Keratinocyte (primary cell): ENCODE measurements around the gene CYTH1. TPM values are rescaled to one million over a fixed set of nuclear protein-coding genes. Genes with fewer than 3 reads are reported as not detected.

ENCODE experiments used
- DNase-seq: peaks from one replicate; pipeline ENCODE4 v3.0.0-alpha.2; 2011; ENCODE audit warnings: low read depth, missing footprints, low spot score
- FAIRE-seq: peaks from 2 replicates; lab custom pipeline; 2011; peaks lifted over from hg19 to GRCh38; lab: Jason Lieb, UNC
- H2AFZ ChIP-seq: 2 replicates; pipeline ENCODE4 v1.6.0; 2012; ENCODE audit warnings: low read length, control low read depth, inconsistent platforms; ENCODE audit not compliant: control insufficient read depth
- H3K27ac ChIP-seq: 2 replicates; pipeline ENCODE4 v1.5.1; 2011; ENCODE audit warnings: low read length; ENCODE audit not compliant: control insufficient read depth, insufficient read depth
- H3K27me3 ChIP-seq: 3 replicates; pipeline ENCODE4 v1.6.0; 2011; ENCODE audit warnings: low read length; ENCODE audit not compliant: control insufficient read depth, insufficient read depth; ENCODE audit errors: extremely low read depth
- H3K36me3 ChIP-seq, 2 experiments: 2 replicates in 1 of 2; 3 replicates in 1 of 2; pipeline ENCODE4 v1.5.1; 2011; ENCODE audit warnings: low read length in 2 of 2, mild to moderate bottlenecking in 1 of 2; ENCODE audit not compliant: control insufficient read depth in 2 of 2, insufficient read depth in 2 of 2; ENCODE audit errors: extremely low read depth in 1 of 2
- H3K4me1 ChIP-seq: 3 replicates; pipeline ENCODE4 v1.5.1; 2011; ENCODE audit warnings: low read length; ENCODE audit not compliant: control insufficient read depth, insufficient read depth; ENCODE audit errors: extremely low read depth
- H3K4me2 ChIP-seq: 3 replicates; pipeline ENCODE4 v1.6.0; 2011; ENCODE audit warnings: low read depth, low read length; ENCODE audit not compliant: control insufficient read depth, insufficient read depth; ENCODE audit errors: extremely low read depth
- H3K4me3 ChIP-seq, 3 experiments: fragments of 200-600 bp in 1 of 3; sonication (generic) in 1 of 3; 2 replicates in 2 of 3; 3 replicates in 1 of 3; pipeline ENCODE4 v1.5.1; 2011 to 2016; ENCODE audit warnings: low read length in 3 of 3, mild to moderate bottlenecking in 3 of 3, control low read depth in 2 of 3, inconsistent platforms in 1 of 3, low read depth in 1 of 3, mixed read lengths in 1 of 3, mixed run types in 1 of 3, moderate library complexity in 1 of 3; ENCODE audit not compliant: control insufficient read depth in 2 of 3, insufficient read depth in 2 of 3; ENCODE audit errors: extremely low read depth in 1 of 3
- H3K79me2 ChIP-seq: 2 replicates; pipeline ENCODE4 v1.6.0; 2012; ENCODE audit warnings: low read length; ENCODE audit not compliant: control insufficient read depth, insufficient read depth
- H3K9ac ChIP-seq: 3 replicates; pipeline ENCODE4 v1.6.0; 2011; ENCODE audit warnings: low read length; ENCODE audit not compliant: control insufficient read depth, insufficient read depth; ENCODE audit errors: extremely low read depth
- H3K9me1 ChIP-seq: 3 replicates; pipeline ENCODE4 v1.6.0; 2011; ENCODE audit warnings: low read length; ENCODE audit not compliant: control insufficient read depth, insufficient read depth; ENCODE audit errors: extremely low read depth
- H3K9me3 ChIP-seq: 2 replicates; pipeline ENCODE4 v1.5.1; 2012; ENCODE audit warnings: low read depth, low read length; ENCODE audit not compliant: control insufficient read depth
- H4K20me1 ChIP-seq: 3 replicates; pipeline ENCODE4 v1.6.0; 2011; ENCODE audit warnings: low read length; ENCODE audit not compliant: control insufficient read depth, insufficient read depth; ENCODE audit errors: extremely low read depth
- EZH2 ChIP-seq: IDR thresholded peaks from one replicate; pipeline ENCODE4 v1.6.1; 2012; ENCODE audit warnings: inconsistent platforms, mild to moderate bottlenecking, low read length, moderate library complexity
- dilution Hi-C: fragments of 300-500 bp; cut with MboI; formaldehyde crosslinking; loops from one replicate; pipeline ENCODE4 v1.7.0; 2020; ENCODE audit warnings: low sequenced_read_pairs; ENCODE audit not compliant: extremely low pct_ligation_motif_present
- polyA plus RNA-seq, 5 experiments: library from polyadenylated mRNA; depleted of rRNA in 3 of 5; stranded (reverse) in 3 of 5; stranded (forward) in 1 of 5; unstranded in 1 of 5; fragments of >200 nt; gene quantifications; 1 replicate in 1 of 5; 2 replicates in 3 of 5; 3 replicates in 1 of 5; pipeline versions ENCODE4 v1.2.1 to v1.2.3, GENCODE V29; 2011 to 2012; ENCODE audit warnings: missing spikeins in 2 of 5, low read depth in 1 of 5, low replicate concordance in 1 of 5
- TF ChIP-seq, protein P1 (sequence below), 3 experiments: IDR thresholded peaks in 1 of 3; conservative IDR thresholded peaks in 1 of 3; optimal IDR thresholded peaks in 1 of 3; 2 replicates in 2 of 3; 3 replicates in 1 of 3; pipeline versions ENCODE3 to v1.5.1; 2011; ENCODE audit warnings: low read length in 3 of 3, mild to moderate bottlenecking in 3 of 3, moderate library complexity in 2 of 3, control low read depth in 1 of 3, inconsistent platforms in 1 of 3; ENCODE audit not compliant: insufficient read depth in 2 of 3; ENCODE audit errors: extremely low read depth in 1 of 3

Gene CYTH1
- polyA plus RNA-seq, 1 donor (not counting 4 experiments of a cell fraction or from before 2014, with no cell fraction given), result 28.3 TPM

DNA sequence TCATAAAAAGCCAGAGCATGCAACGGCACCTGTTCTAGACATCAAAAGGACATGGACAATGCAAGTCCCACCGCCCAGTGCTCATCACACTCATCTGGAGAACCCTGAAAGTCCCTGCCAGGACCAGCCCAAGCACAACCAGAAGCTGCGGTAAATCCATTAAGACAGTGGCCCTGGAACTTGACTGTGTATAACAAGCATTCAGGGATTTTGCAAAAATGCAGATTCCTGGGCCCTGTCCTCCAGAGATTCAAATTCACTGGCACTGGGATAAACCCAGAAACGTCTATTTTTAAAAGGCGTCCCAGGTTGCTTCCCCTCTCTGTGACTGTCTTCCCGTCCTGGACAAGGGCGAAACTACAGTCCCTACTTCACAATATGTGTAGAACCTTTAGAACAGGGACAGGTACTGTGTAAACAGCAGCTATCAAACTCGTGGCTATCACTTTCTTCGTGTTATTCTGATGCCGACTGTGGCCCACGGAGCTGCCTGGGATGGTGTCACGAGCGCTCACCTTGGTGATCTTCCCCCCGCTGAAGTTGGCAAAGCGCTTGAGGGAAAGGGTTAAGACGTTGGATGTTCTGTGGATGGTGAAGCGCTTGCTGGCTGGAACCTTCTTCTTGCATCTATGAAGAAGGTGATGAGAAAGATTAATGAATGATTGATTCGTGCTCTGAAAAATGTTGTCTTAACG lies 36.2 kb upstream of the CYTH1 start:
- H3K9ac ChIP-seq, result no peak overlapping the region
- no peaks in the 10 kb centered on the region for H3K9me3 ChIP-seq
- H2AFZ ChIP-seq, result no peak overlapping the region
- dilution Hi-C loops, result no loop called here
- no peaks in the 10 kb centered on the region for H4K20me1 ChIP-seq
- no peak overlapping the region for H3K4me3 ChIP-seq
- DNase-seq (no peak), FAIRE-seq (no peak)
- H3K4me1 ChIP-seq, result no peaks in the 10 kb centered on the region
- no peak overlapping the region for H3K4me2 ChIP-seq
- TF ChIP-seq, protein P1, sequence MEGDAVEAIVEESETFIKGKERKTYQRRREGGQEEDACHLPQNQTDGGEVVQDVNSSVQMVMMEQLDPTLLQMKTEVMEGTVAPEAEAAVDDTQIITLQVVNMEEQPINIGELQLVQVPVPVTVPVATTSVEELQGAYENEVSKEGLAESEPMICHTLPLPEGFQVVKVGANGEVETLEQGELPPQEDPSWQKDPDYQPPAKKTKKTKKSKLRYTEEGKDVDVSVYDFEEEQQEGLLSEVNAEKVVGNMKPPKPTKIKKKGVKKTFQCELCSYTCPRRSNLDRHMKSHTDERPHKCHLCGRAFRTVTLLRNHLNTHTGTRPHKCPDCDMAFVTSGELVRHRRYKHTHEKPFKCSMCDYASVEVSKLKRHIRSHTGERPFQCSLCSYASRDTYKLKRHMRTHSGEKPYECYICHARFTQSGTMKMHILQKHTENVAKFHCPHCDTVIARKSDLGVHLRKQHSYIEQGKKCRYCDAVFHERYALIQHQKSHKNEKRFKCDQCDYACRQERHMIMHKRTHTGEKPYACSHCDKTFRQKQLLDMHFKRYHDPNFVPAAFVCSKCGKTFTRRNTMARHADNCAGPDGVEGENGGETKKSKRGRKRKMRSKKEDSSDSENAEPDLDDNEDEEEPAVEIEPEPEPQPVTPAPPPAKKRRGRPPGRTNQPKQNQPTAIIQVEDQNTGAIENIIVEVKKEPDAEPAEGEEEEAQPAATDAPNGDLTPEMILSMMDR (optimal IDR thresholded peaks at IDR 0.05 in 1 of 3, IDR thresholded peaks at IDR 0.05 in 1 of 3, conservative IDR thresholded peaks at IDR 0.05 in 1 of 3; ENCODE audit: extremely low read depth in 1 of 3, insufficient read depth in 2 of 3, low read length in 3 of 3), result no peak
- TF ChIP-seq EZH2, result no peak
- H3K9me1 ChIP-seq, result peaks cover 2% of the 10 kb centered on the region
- H3K36me3 ChIP-seq, result peaks cover 52 to 77% of the 10 kb centered on the region in 2 experiments
- peaks cover 3% of the 10 kb centered on the region for H3K79me2 ChIP-seq
- H3K27me3 ChIP-seq, result no peaks in the 10 kb centered on the region
- no peak overlapping the region for H3K27ac ChIP-seq

DNA sequence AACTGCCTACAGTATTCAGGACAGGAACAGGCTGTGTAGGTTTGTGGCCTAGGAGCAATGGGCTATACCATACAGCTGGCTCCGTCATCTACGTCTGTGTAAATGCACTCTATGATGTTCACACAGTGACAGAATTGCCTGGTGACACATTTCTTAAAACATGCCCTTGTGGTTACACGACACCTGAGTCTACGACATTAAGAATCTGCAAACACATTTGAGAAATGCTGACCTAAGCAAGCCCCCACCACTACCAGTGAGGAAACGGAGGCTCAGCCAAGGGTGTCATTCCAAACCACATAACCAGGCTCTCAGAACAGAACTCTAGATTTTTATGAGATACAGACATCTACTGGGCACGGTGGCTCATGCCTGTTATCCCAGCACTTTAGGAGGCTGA lies 35.0 kb upstream of the CYTH1 start:
- H3K9ac ChIP-seq, result no peak overlapping the region
- no peak for DNase-seq
- no peak overlapping the region for H3K27ac ChIP-seq
- no peak overlapping the region for H3K4me2 ChIP-seq
- H4K20me1 ChIP-seq, result no peaks in the 10 kb centered on the region
- peaks cover 2% of the 10 kb centered on the region for H3K9me1 ChIP-seq
- peaks cover 54 to 79% of the 10 kb centered on the region in 2 experiments for H3K36me3 ChIP-seq
- no peaks in the 10 kb centered on the region for H3K4me1 ChIP-seq
- no peak overlapping the region for H3K4me3 ChIP-seq
- H3K9me3 ChIP-seq, result no peaks in the 10 kb centered on the region
- H3K79me2 ChIP-seq, result peaks cover 3% of the 10 kb centered on the region
- H3K27me3 ChIP-seq, result no peaks in the 10 kb centered on the region
- H2AFZ ChIP-seq, result no peak overlapping the region
- dilution Hi-C loops, result no loop called here
- no peak for TF ChIP-seq EZH2
- TF ChIP-seq, protein P1 (optimal IDR thresholded peaks at IDR 0.05 in 1 of 3, IDR thresholded peaks at IDR 0.05 in 1 of 3, conservative IDR thresholded peaks at IDR 0.05 in 1 of 3; ENCODE audit: extremely low read depth in 1 of 3, insufficient read depth in 2 of 3, low read length in 3 of 3), result no peak
- no peak for FAIRE-seq
